GM12872 (cell line): ENCODE measurements around the gene ST6GALNAC5.

Source experiments
- TF ChIP-seq, protein P1 (sequence below): IDR thresholded peaks from 3 replicates; pipeline ENCODE4 v1.5.1; 2011; ENCODE audit warnings: low read depth, mild to moderate bottlenecking, low read length, moderate library complexity; ENCODE audit not compliant: insufficient read depth

ST6GALNAC5 gene

DNA sequence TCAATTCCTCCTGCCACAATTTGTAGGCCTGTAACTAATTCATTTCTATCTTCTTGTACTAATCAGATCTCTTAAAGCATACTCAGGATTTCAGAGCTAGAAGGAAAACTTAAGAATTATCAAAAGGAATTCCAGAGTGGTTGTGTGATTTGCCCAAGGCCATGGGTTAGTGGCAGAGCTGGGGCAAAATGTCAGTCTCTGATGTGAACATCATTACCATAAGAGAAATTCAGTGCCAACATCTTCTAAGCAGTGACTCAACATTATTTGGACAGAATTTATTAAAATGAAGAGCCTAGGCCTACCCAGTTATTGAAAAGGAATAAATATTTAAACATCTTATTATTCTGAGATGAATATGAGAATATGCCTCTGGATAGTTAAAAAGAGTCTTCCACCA, 14.5 kb downstream of the ST6GALNAC5 start:
- TF ChIP-seq, protein P1, sequence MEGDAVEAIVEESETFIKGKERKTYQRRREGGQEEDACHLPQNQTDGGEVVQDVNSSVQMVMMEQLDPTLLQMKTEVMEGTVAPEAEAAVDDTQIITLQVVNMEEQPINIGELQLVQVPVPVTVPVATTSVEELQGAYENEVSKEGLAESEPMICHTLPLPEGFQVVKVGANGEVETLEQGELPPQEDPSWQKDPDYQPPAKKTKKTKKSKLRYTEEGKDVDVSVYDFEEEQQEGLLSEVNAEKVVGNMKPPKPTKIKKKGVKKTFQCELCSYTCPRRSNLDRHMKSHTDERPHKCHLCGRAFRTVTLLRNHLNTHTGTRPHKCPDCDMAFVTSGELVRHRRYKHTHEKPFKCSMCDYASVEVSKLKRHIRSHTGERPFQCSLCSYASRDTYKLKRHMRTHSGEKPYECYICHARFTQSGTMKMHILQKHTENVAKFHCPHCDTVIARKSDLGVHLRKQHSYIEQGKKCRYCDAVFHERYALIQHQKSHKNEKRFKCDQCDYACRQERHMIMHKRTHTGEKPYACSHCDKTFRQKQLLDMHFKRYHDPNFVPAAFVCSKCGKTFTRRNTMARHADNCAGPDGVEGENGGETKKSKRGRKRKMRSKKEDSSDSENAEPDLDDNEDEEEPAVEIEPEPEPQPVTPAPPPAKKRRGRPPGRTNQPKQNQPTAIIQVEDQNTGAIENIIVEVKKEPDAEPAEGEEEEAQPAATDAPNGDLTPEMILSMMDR: no peak

DNA sequence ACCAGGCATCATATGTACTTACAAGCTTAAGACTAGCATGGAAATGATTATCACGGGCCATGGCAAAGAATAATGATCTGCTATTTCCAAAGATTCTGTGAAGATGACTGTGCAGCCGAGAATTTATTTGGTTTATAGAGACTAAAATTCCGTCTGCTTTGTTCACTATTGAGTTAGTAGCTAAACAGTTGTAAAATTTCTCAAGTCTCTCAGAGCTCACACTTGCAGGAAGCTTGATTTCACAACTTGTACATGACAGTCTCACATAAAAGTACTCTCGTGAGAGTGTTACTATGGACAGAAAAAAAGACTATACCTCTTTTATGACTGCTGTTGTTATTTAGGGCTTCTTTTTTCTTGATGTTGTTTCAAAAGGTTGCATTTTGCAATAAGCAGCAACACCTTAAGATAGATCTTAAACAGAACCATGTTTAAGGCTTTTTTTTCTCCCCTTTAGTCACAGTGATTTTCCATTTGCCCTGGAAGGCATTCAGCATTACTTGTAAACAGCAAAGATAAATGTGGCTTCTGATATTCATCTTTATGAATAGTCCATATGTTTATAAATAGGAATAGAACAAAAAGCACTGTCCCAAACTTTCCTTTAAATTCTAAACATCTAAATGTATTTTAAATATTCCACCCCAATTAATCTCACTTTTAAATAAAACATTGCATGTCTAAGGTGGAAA, 24.8 kb downstream of the ST6GALNAC5 start:
- TF ChIP-seq, protein P1: no peak

- TF ChIP-seq, protein P1: no peak
Measured at GRCh38 chr1:76892675-76893074, 25.4 kb downstream of the ST6GALNAC5 start.

DNA sequence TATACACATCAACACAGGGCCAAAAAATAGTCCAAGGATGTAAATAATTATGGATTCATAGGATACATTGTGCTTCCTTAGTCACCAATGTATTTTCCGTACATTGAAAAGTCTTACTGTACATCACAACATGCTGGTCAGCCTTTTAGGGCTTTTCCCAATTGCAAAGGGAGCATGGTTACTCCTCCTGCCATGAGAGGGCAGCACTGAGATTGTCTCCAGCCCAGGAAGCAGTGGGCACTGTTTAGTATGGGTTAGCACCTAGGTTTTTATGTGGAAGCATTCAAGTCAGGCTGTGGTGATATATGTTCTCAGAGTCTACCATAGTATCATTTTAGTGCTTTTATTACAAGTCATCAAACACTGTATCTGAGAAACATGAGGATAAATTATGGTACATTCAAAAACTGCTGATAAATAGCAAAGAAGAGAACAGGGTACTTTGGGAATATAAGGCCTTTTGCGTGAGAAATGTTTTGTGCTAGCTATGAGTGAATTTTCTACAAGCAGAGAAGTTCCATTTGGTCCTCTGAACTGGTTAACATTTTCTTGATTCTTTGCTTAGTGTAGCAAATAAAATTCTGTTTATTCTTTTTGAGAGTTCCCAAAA, 34.0 kb downstream of the ST6GALNAC5 start:
- TF ChIP-seq, protein P1: peak; percentile 86

DNA sequence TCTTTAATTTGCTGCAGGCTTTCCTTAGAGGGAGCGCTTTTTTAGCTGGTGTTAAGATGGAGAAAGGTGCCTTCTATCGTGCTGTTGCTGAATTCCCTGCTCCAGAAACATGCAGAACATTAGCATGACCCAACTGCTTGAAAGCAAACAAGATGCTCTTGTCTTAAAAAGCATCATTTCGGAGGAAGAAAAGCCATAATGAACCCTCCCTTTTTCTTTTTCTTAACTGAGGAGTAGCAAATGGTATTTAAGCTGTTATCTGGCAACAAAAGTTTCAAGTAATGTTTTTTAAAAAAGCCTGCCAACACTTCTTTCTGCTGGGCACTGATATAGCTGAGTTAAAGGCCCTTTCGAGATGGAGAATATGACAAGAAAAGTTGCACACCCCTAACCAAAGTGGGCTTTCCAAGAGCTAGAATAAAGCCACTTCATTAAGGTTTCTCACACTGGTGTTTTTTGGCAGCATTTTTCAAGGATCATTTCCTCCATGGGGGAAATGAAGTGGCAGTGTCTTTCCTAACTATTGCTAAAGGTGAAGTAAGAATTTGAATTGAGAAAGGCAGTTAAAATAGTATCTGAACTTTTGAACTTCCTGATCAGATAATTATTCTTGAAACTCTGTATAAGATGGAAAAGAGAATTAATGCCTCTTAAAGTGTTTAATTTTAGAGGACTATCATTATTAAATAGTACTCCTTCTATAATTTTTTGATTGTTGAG, 38.8 kb downstream of the ST6GALNAC5 start:
- TF ChIP-seq, protein P1: no peak

DNA sequence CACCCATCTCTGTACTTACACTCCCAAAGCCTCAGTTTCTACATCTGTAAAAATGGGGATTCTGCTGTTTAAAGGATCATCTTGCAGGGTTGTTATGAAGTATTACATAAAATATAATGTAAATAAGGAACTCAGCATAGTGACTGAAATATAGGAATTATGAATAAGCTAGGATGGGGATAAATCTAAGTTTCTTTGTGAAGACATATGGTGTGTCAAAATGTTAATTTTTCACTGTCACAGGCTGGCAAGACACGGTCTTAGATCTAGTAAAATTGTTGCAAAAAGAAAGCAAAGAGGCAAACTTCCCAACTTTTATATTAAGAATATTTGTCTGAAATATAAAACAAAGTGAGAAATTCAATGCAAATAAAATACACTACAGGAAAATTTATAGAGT, 42.0 kb downstream of the ST6GALNAC5 start:
- TF ChIP-seq, protein P1: no peak

DNA sequence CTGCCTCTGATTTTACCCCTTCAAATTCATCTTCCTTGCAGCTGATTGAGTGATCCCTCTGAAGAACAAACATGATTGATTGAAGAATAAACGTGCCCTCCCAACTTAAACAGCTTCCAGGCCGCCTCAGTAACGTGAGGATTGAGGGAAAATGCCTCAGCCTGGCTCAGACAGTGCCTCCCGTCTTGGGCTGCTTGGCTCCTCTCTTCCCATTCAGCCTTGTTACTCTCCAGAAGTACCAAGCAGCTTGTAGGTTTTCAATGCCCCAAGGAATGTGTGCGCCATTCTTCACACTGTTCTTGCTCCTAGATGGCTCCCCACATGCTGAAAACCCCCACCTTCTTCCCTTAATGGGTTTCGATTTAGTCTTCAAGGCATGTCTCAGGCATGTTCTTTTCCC, 51.8 kb downstream of the ST6GALNAC5 start:
- TF ChIP-seq, protein P1: no peak
